Ishikawa (cell line): ENCODE measurements around the gene CLDN22.

ENCODE experiments used
- CEBPB ChIP-seq: IDR thresholded peaks from 2 replicates; pipeline ENCODE4 v1.6.1; 2012
- EP300 ChIP-seq: IDR thresholded peaks from 2 replicates; pipeline ENCODE4 v1.6.1; 2012; ENCODE audit warnings: borderline replicate concordance
- MAX ChIP-seq: IDR thresholded peaks from 2 replicates; pipeline ENCODE4 v1.6.1; 2012
- NFIC ChIP-seq: IDR thresholded peaks from 2 replicates; pipeline ENCODE4 v1.6.1; 2012
- TCF12 ChIP-seq: IDR thresholded peaks from 2 replicates; pipeline ENCODE4 v1.6.1; 2012; ENCODE audit warnings: low read depth
- YY1 ChIP-seq: IDR thresholded peaks from 2 replicates; pipeline ENCODE4 v1.6.1; 2012; ENCODE audit warnings: low read depth

- TF ChIP-seq EP300 (no peak), YY1 (no peak), NFIC (no peak), TCF12 (no peak), MAX (no peak), CEBPB (no peak)
Measured at GRCh38 chr4:183332447-183332846, 12.4 kb upstream of the CLDN22 start.
